ENCODE data around the gene YPEL2.
A peak's percentile ranks its signal among the peaks of the same experiment; 100 is the strongest.

YPEL2 gene

DNA sequence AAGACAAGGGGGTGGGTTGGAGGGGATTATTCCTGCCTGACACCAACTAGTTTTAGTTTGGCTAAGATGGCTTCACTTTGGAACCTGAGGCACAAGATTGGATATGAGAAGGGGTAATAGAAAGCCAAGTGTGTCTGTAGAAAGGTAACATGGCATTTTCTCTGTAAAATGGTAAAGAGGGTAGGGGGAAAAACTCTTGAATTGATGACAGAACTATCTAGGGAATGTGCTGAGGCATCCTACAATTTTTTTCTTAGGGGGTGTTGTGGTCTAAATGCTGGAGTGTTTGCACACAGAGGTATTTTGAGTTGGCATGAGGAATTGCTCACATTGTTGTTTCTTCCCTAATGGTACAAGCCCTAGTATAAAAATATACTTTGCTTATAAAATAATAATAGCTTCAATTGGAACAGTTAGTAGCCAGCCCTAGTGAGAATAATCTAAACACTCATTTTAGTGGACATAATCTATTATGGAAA is 25.8 kb downstream of the YPEL2 start:
- no peak for DNase-seq

DNA sequence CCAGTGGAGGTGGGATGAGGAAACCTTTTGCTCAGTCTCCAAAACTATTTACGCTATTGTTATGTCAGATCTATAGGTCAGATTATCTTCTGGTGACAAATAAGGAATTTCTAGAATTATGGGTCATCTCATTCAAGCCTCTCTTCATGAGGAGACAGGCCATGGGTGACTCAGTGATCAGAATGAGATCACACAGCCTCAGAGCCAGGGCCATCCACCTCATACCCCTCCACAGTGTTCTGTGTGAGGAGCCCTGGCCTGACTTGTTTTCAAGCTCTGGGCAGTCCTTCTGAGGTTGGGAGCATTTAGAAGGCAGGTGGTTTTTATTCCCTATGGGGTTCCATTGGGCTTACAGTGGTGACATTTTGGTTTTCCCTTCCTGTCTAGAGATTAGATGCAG is 26.5 kb downstream of the YPEL2 start:
- DNase-seq, result no peak

DNA sequence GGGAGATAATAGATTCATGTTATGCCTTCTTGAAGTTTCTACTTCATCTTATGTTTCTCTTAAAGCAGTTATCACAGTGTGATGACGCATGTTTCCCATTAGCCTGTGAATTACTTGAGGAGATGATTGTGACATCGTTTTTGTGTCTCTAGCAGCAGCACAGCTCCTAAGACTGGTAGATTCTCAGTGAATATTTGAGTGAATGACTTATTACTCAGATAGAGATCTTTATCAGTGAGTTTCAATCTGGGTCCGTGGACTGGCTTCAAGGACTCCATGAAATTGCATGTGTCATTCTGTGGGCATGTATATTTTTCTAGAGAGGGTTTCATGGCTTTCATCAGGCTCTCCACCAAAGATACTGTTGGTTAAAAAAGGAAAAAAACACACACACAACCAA is 29.9 kb downstream of the YPEL2 start:
- DNase-seq, result no peak

DNA sequence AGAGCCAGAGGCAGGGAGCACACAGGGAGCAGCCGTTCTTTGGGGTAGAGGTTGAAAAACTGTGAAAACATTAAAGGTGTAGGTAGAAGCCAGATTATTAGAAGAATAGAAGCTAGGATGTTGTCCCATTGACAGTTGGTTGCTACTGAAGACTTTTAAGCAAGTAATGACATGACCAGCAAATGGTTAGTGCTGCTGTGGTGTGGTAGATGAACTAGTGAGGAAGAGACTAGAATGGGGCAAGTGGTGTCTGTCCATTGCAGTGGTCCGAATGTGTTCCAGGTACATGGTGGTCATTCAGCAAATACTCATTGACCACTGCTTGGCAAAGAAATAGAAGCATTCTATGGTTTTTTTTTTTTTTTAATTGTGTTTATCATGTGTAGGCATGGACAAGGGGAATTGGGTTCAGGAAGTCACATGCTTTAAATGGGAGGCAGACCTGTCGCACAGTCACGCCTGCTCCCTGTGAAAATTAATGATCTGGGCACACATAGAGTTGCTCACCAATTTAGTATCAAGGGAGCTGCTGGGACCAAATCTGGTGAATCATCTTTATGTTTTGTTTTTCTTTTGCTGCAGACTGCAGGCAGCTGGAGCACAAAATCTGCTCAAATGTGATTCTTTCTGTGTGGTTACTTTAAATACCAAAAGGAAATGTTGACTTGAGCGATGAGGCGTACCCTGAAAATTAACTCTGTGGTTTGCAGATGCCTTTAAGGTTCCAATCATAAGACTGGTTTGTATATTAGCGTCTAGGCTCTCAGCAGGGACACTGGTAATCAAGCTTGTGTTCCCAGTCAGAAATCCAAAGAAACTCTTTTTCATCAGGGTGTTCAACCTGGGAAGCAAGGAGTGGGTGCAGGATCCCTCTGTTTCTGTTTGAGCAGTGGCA is 30.7 kb downstream of the YPEL2 start:
- DNase-seq, result peak in 1 of 2 donors; percentile 41

DNA sequence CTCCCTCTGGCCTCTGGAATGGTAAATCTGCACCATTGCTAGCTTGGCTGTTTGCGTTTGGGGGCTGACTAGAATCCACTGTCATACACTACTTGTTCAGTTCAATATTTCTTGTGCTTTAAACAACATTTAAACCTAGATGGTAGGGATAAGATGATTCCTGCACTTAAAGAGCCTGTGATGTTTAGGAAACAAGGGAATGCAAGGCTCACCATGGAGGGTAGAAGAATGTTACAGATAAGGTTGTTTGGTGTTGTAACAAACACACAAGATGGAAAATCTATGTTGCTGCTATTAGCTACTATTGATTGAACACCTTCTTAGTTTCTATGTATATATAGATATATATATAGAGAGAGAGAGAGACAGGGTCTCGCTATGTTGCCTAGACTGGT is 31.4 kb downstream of the YPEL2 start:
- DNase-seq, result no peak

DNA sequence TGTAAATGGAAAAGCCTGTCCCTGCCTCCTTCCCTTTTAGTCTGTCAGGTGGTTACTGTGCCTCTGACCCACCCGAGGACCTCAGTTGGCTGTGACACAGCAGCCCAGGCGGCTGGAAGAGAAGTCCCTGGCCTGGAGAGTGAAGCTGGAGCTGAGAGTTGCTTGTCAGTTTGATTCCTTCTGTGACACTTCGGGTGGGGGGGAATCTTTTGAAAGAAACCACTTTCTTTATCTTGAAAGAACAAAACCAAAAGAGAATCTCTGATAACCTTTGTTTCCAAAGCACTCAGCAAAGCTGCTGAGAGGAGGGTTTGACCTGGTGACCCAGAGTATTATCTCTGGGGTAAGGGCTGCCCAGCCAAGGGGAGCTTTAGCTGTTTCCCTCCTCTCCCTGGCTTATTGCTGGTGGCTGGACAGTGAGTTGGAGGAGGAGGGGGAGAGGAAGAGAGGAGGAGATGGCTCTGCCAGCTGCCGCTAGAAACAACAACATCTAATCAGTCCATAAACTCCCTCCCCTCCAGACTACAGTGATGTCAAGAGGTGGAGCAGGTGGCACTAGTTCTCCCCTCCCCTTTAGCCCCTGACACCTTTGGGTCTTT is 34.0 kb downstream of the YPEL2 start:
- peak in 1 of 2 donors; percentile 36 for DNase-seq

DNA sequence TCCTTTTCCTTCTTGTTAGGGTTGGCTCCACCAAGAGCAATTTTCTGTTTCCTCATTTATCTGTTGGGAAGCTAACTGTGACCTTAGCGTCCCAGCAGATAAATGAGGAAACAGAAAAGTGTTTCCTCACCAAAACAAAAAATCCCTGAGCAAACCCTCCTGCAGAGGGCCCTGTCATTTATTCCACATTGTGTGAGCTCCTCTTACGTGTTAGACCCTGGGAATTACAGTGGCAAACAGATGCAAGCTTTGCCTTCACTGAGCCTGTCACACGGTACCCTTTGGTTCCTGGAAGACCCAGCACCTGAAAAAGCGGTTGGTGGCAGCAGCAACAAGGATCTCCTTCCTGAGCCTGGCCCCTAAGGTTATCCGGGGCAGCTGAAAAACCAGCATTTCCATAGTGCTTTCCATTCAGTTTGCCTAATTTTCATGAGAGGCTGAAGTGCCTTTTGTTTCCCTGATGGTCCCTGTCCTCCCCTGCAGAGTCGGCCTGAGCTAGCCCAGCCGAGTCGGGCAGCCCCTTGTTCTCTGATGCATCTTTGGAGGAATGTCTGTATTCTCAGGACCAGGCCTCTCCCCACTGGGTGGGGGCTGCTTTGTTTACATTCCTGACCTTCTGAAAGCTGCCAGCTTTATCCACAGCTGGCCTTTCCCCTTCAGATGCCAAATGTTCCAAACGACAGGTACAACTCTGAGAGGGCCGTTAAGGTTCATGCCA is 34.7 kb downstream of the YPEL2 start:
- no peak for DNase-seq

DNA sequence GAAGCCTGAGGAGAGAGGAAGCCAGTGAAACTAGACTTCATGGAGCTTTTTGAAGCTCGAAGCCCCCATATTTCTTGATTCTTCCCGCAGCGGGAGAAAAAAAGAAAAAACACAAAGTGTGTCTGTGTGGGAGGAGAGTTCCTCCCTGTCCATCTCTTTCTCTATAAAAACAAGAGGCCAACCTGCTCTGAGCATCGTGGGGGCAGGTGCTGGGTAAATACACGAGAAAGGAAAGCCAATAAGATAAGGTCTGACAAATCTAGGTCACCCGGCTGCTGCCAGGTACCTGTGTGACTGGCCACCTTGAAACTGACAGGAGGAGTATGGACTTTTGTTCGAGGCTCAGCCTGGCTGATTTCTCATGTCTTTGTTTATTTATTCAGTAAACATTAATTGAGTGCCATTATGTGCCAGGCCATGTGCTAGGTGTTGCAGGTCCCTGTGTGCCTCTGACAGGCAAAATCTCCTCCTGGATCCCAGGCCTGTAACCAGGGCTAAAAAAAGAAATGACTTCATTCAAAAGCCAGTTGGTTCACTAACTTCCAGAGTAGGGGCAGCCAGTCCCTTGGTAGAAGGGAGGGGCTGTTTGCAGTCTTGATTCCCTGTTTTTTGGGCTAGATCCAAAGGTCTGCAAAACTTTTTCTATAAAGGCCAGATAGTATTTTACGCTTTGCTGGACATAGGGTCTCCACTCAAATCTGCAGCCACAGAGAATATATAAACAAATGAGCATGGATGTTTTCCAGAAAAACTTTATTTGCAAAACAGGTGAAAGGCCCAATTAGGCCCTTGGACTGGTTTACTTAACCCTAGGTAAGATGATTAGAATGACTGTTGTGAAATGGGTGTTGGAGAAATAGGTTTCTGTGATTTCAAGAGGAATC is 35.6 kb downstream of the YPEL2 start:
- DNase-seq, result peak in 1 of 2 donors; percentile 21

DNA sequence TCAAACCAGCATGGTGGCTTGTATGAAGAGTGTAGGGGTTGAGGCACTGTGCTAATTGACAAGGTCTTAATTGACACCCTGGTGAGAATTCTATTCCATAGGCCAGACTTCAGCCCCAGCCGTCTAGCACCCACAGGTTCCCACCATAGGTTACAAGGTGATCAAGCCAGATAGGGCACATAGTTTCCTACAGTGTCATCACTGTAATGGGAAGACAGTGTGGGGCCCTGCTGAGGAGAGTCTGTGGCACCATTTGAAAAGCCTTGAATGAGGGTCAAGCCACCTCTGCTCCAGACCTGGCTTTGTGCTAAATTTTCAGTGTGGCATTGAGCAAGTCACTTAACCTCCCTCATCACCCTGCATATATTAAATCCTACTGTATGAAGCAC is 36.2 kb downstream of the YPEL2 start:
- DNase-seq, result no peak

DNA sequence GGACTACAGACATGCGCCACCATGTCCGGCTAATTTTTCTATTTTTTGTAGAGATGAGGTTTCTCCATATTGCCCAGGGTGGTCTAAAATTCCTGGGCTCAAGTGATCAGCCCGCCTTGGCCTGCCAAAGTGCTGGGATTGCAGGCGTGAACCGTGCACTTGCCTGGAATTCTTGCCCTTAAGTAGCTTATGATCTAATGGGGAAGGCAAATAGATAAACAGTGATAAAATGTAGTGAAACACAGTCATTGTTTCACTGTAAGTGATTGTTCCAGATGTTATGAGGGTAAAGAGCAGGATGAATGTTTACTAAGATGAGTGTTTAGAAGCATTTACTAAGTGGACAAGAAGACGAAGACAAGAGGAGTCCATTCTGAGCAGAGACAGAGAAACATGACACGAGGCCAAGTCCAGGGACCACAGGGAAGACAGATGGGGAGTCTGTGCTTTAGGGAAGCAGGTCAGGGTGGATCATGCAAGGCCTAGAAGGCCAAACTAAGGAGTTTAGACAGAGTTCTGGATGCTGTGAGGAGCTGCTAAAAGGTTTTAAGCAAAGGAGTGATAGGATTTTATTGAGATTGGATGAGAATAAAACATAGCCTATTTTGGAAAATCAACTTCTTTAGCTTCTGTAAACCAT is 36.9 kb downstream of the YPEL2 start:
- no peak for DNase-seq

DNA sequence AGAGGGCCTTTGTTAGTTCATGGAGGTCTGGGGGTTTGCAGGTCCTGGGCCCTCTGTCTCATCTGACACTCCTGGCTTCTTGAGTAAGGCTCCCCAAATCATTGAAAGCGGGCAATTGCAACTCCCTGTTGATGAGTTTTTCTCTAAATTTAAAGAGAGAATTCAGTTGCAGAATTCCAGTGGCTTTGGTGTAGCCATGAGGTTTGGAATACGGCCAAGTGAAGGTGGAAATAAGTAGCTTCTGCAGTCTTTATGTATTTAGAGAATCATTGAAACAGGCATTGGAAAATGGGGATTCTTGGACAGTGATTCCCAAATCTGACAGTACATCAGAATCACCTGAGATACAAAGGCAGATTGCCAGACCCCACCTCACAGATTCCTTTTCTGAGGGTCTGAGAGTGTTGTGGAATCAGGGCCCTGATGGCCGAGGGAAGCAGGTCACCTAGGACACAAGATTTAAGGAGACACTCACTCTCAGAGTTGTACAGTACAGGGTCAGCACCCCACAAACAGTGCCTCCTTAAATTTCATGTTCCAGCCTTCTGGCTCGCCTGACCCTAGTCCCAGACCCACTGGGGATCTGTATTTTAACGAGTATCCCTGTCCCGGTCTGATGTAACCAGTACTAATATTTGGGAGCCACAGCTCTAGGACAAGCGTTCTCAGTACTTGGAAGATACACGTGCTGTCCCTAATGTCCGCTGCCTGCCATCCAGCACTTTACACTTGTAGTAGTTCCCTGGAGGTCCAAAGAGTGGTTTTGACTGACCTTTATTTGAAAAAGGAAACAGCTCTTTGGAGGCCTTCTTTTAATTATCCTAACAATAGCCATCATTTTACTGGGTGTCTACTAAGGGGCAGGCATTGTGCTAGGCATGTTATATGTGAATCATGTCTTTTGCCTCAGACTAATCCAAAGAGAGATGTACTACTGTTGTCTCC is 37.8 kb downstream of the YPEL2 start:
- no peak for DNase-seq

DNA sequence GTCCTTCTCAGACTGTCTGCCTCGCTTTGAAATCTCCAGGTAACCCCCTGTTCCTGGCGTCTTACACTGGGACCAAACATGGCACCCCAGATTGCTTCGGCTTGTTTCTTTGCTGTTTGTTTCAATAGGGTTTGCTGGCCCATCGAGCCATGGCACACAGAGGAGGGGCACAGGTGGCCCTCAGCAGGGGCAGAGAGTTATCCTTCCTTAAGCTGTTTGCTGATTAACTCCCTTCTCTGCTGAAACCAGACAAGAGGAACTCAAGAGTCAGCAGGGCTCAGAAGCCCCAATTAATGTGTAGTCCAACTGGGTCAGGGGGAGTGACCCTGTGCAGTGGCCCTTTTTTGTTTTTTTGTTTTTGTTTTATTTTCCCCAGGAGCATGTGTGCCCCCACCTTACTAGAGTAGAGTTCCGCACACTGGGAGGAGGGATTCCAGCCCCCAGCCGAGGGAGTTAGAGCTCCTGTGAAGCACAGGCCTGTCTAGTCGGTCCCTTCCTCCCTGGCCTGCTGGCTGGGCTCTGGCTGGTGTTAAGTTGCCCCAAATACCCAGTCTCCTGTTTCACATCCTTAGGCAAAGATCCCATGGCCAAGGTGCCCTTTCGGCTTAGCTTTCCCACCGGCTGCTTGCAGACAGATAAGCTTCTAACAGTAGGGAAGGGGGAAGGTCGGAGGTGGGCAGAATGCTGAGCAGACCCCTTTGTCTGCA is 39.3 kb downstream of the YPEL2 start:
- no peak for DNase-seq

DNA sequence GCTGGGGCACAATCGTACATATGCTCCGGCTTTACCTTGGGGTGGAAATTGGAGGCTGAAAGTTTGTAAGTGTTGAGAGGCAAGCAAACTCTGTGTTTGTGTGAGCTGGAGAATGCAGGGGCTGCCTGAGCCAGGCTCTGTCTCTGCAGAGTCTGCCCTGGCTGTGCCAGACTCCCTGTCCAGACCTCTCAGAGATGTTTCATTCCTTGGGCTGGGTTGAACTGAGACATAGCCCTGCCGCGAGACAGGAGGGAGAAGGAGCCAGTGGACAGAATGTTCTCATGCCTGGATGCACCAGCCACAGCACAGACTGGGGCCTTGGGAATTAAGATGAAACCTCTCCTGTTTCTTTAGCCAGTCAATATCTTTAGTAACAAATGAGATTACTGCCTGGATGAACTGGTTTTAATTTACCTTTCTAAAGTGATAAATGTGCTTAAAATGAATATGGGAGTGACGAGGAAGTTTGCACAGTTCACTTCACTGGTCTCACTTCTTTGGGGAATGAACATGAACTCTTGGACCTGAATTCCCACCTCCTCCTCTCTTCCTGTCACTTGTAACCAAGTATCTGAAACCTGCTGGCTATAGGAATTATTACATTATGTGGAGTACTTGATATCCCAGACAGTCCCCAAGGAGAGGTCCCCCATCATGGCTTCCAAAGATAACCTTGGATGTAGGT is 40.1 kb downstream of the YPEL2 start:
- no peak for DNase-seq

DNA sequence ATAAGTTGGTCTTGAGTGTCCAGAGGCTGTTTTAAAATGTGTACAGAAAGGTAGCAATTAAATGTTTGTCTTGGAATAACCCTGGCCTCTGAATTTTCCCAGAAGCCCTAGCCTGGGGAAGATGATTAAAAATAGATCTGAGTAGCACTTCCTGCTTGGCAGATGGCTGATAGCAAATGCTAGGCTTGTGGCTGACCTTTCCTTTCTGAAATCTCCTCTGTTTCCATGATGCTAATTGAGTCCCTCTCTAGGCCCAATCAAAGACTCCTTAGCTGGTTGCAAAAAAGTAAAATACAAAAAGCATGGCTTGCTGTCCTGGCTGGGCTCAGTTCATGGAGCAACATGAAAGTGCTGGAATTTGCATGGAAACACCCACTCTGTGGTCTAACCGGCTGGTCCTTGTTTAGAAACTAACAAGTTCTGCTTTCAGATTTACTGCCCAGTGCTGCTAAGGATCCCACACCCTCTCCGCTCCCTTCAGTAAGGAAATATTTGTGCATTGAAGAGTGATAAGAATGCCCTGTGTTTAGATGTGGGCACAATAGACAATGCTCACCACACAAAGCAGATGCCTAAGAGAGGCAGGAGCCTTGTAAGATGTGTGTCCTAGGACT is 40.8 kb downstream of the YPEL2 start:
- DNase-seq, result no peak

DNA sequence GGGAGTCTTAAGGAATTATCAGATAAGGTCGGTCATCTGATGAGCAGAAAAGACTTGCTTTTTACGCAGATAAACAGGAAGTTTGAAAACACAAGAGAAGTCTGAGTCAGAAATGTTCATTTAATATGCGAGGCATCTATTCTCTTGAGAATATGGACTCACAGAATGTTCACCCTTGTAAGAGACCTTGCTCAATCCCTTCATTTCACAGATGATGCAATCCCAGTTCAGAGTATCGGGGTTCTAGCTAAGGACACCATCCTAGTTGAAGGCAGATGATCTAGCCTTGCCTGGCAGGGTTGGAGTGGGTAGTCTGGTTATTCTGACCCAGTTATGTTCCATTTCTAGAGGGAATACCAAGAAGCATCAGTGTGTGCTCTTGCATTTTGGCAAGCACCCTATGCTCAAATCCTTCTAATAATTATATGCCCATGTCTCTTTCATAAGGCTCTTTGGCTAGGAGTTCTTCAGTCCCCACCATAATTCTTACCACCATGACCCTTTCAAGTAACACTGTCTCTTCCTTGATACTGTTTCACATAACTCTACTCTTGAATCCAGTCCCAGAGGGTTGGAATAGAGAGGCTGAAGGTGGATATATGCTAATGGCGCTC is 42.5 kb downstream of the YPEL2 start:
- DNase-seq, result no peak

DNA sequence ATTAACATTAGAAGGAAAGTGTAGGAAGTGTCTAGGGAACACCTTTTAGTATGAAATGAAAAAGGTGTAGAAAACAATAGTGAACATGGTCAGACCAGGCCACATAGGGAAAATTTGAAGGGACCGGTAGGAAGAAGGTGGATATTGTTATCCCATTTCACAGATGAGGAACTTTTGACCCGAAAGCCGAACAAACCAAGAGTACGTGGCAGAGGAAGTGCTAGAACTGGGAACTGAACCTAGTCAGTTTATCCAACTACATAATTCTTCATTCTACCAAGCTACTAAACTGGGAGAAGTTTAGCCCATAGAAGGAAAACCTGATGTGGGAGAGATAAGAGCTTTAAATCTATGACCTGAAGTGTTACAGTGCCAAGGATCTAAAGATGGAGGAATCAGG is 43.2 kb downstream of the YPEL2 start:
- DNase-seq, result no peak

DNA sequence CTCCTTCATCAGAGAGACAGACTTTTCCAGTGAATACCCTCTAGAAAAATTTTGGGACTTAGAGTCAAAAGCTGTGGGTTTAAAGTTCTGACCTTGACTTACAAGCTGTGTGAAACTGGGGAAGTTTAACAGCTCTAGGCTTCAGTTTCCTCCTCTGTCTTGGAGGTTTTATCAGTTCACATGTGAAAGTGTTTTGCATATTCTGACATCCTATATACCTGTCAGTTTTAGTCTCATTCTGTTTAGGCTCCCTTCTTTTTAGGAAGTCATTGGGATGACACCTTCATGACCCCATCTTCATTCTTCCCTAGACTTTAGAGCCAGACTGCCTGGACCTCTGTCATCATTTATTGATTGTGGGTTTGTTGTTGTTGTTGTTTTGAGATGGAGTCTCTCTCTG is 44.4 kb downstream of the YPEL2 start:
- DNase-seq, result no peak

DNA sequence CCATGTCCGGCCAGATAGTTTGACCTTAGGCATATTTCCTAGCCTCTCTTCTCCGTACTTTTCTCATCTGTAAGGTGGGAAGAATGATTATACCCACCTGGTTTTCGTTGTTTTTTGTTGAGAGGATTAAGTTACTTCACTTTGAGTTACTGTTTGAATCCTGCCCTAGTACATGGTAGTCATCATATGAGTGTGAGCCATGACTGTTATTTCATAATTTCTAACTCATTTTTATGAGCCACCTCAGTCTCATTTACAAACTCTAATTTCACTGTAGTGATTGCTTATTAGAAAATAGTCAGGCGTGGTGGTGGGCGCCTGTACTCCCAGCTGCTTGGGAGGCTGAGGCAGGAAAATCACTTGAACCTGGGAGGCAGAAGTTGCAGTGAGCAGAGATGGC is 45.1 kb downstream of the YPEL2 start:
- no peak for DNase-seq

DNA sequence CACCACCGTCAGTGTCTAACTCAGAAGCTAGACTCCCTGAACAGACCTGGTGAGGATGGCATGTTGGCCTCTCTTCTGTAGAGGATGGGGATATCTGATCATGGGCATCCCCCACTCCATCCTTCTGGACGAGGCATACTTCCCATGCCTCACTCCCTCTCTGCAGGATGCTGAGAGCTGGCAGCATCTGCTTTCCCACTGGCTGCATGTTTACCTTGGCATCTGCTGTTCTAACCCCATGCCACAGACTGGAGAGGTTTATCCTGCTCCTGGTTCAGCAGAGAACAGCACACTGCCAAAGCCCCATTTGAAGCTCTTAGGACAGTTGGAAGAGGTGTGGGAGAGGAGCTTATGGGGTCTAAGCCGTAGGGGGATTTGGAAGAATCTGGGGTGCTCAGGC is 46.0 kb downstream of the YPEL2 start:
- DNase-seq, result no peak
